SK-N-SH treated with all-trans-retinoic acid at 6 μM for 48 hours (cell line): ENCODE results near the gene GORASP1.

Source experiments
- ATAC-seq: fragments of 200-7000 bp; cut with Tn5 transposase; 3 replicates; pipeline ENCODE4 v1.9.1; 2020; ENCODE audit warnings: mild to moderate bottlenecking, moderate library complexity
- ARNTL ChIP-seq: fragments of 450-650 bp; formaldehyde crosslinking; IDR thresholded peaks from 2 replicates; pipeline ENCODE4 v1.5.0; 2020; ENCODE audit warnings: low read depth, mild to moderate bottlenecking, moderate library complexity, borderline replicate concordance
- CREB5 ChIP-seq: fragments of 250-450 bp; sonication (Bioruptor Pico); IDR thresholded peaks from 2 replicates; pipeline ENCODE4 v1.5.1; 2020; ENCODE audit warnings: low read depth, mild to moderate bottlenecking, moderate library complexity
- CSDC2 ChIP-seq: fragments of 250-450 bp; sonication (Bioruptor Pico); IDR thresholded peaks from 2 replicates; pipeline ENCODE4 v1.5.0; 2020; ENCODE audit warnings: mild to moderate bottlenecking, moderate library complexity
- CSRNP3 ChIP-seq: fragments of 250-450 bp; sonication (Bioruptor Pico); IDR thresholded peaks from 2 replicates; pipeline ENCODE4 v1.5.1; 2021; ENCODE audit warnings: mild to moderate bottlenecking, moderate library complexity
- ESRRG ChIP-seq: fragments of 250-450 bp; sonication (Bioruptor Pico); IDR thresholded peaks from 2 replicates; pipeline ENCODE4 v1.6.1; 2021; ENCODE audit warnings: mild to moderate bottlenecking
- ISL1 ChIP-seq: fragments of 250-450 bp; sonication (Bioruptor Pico); IDR thresholded peaks from 2 replicates; pipeline ENCODE4 v2.1.2; 2022; ENCODE audit warnings: mild to moderate bottlenecking, moderate library complexity
- OSR1 ChIP-seq: fragments of 250-450 bp; sonication (Bioruptor Pico); IDR thresholded peaks from 2 replicates; pipeline ENCODE4 v1.8.0; 2022; ENCODE audit warnings: moderate library complexity, mild to moderate bottlenecking, inconsistent platforms
- POU6F1 ChIP-seq: fragments of 250-450 bp; sonication (Bioruptor Pico); IDR thresholded peaks from 2 replicates; pipeline ENCODE4 v1.8.0; 2021; ENCODE audit warnings: low read depth, mild to moderate bottlenecking, moderate library complexity, borderline replicate concordance
- PPARA ChIP-seq: fragments of 250-450 bp; sonication (Bioruptor Pico); IDR thresholded peaks from 2 replicates; pipeline ENCODE4 v1.5.0; 2020; ENCODE audit warnings: mild to moderate bottlenecking, borderline replicate concordance
- RARB ChIP-seq: fragments of 250-450 bp; sonication (Bioruptor Pico); IDR thresholded peaks from 2 replicates; pipeline ENCODE4 v1.8.0; 2021; ENCODE audit warnings: mild to moderate bottlenecking, moderate library complexity
- SNAI2 ChIP-seq: fragments of 250-450 bp; sonication (Bioruptor Pico); IDR thresholded peaks from 2 replicates; pipeline ENCODE4 v1.5.0; 2020; ENCODE audit warnings: mild to moderate bottlenecking, moderate library complexity
- TCF4 ChIP-seq: fragments of 250-450 bp; sonication (Bioruptor Pico); IDR thresholded peaks from 2 replicates; pipeline ENCODE4 v1.8.0; 2021; ENCODE audit warnings: mild to moderate bottlenecking, moderate library complexity, borderline replicate concordance
- TOX ChIP-seq: fragments of 250-450 bp; sonication (Bioruptor Pico); IDR thresholded peaks from 2 replicates; pipeline ENCODE4 v1.8.0; 2021; ENCODE audit warnings: mild to moderate bottlenecking, moderate library complexity, borderline replicate concordance
- TSHZ2 ChIP-seq: fragments of 250-450 bp; sonication (Bioruptor Pico); IDR thresholded peaks from 2 replicates; pipeline ENCODE4 v1.5.0; 2020; ENCODE audit warnings: mild to moderate bottlenecking, moderate library complexity
- ZFP3 ChIP-seq: fragments of 250-450 bp; sonication (Bioruptor Pico); IDR thresholded peaks from 2 replicates; pipeline ENCODE4 v1.5.0; 2020; ENCODE audit warnings: mild to moderate bottlenecking, moderate library complexity
- ZFP30 ChIP-seq: fragments of 450-650 bp; formaldehyde crosslinking; IDR thresholded peaks from 2 replicates; pipeline ENCODE4 v1.5.0; 2022; ENCODE audit warnings: mild to moderate bottlenecking, moderate library complexity
- ZNF565 ChIP-seq: fragments of 450-650 bp; formaldehyde crosslinking; conservative IDR thresholded peaks from 2 replicates; pipeline ENCODE4 v1.5.0; 2020; ENCODE audit warnings: low read depth, mild to moderate bottlenecking, moderate library complexity
- ZNF70 ChIP-seq: fragments of 450-650 bp; formaldehyde crosslinking; IDR thresholded peaks from 2 replicates; pipeline ENCODE4 v1.5.0; 2020; ENCODE audit warnings: mild to moderate bottlenecking, moderate library complexity

The GORASP1 gene

GRCh38 chr3:39102504-39103323 is 4.7 kb downstream of the GORASP1 start:
- TF ChIP-seq ZNF70 (no peak), ARNTL (CRISPR knock-in tag) (no peak), ZFP30 (CRISPR knock-in tag) (no peak), ZFP3 (no peak), ISL1 (CRISPR knock-in tag) (no peak)
- ATAC-seq, result no peak

- TF ChIP-seq TCF4 (no peak), POU6F1 (CRISPR knock-in tag) (no peak), CSRNP3 (no peak)
- ATAC-seq, result peak; percentile 84
Observed at GRCh38 chr3:39101022-39101689, 6.3 kb downstream of the GORASP1 start.

GRCh38 chr3:39100500-39100886 is 6.9 kb downstream of the GORASP1 start:
- ATAC-seq, result no peak

More at GRCh38 chr3:39100500-39100886, 6.9 kb downstream of the GORASP1 start:
- no peak for TF ChIP-seq CSRNP3
- TF ChIP-seq ARNTL (CRISPR knock-in tag), result no peak
- no peak for TF ChIP-seq TOX
- TF ChIP-seq CSDC2 (CRISPR knock-in tag), result no peak
- no peak for TF ChIP-seq TCF4
- TF ChIP-seq ZNF565 (CRISPR knock-in tag), result no peak
- TF ChIP-seq TSHZ2, result no peak
- TF ChIP-seq OSR1 (CRISPR knock-in tag), result no peak
- TF ChIP-seq PPARA (CRISPR knock-in tag), result no peak
- no peak for TF ChIP-seq CREB5 (CRISPR knock-in tag)
- TF ChIP-seq SNAI2 (CRISPR knock-in tag), result no peak
- TF ChIP-seq ISL1 (CRISPR knock-in tag), result no peak
- no peak for TF ChIP-seq RARB (CRISPR knock-in tag)
- no peak for TF ChIP-seq ESRRG (CRISPR knock-in tag)
